Measurements from ENCODE around the gene CMPK2.

GRCh38 chr2:6852195-6852594, 13.5 kb downstream of the CMPK2 start:
- TF ChIP-seq CTCF (conservative IDR thresholded peaks at IDR 0.05; ENCODE audit: low read depth, low read length) (no peak), EZH2 (IDR thresholded peaks at IDR 0.05; ENCODE audit: low read length, unreplicated experiment) (no peak), EZH2phosphoT487 (IDR thresholded peaks at IDR 0.05; ENCODE audit: borderline replicate concordance, low read length) (no peak)
